ENCODE measurements around the gene SETD3. TPM values are rescaled to one million over a fixed set of nuclear protein-coding genes. Genes with fewer than 3 reads are reported as not detected.

SETD3 gene
- total RNA-seq, 4 donors from 2014 or later = 61.9 to 120 (median 68.8) TPM

- Histone ChIP-seq H3K4me3 (no peak overlapping the region), H3K36me3 (peaks cover 0 to 8% (median 0%) of the 10 kb centered on the region in 3 donors), H3K27me3 (no peaks in the 10 kb centered on the region), H3K4me1 (peaks cover 0 to 14% (median 0%) of the 10 kb centered on the region in 4 donors), H3K27ac (no peak overlapping the region), H3K9me3 (no peaks in the 10 kb centered on the region)
- no peak for TF ChIP-seq POLR2A (IDR thresholded peaks at IDR 0.05)
- no peak for TF ChIP-seq CTCF (IDR thresholded peaks at IDR 0.05)
- DNase-seq = no peak
These were observed 62.4 kb downstream of the SETD3 start for GRCh38 chr14:99418242-99418641.

- TF ChIP-seq POLR2A (IDR thresholded peaks at IDR 0.05) = no peak
- no peak for TF ChIP-seq CTCF (IDR thresholded peaks at IDR 0.05)
- Histone ChIP-seq H3K27ac (no peak overlapping the region), H3K4me3 (no peak overlapping the region), H3K4me1 (peaks cover 0 to 12% (median 0%) of the 10 kb centered on the region in 4 donors), H3K27me3 (no peaks in the 10 kb centered on the region), H3K36me3 (peaks cover 0 to 22% (median 0%) of the 10 kb centered on the region in 3 donors), H3K9me3 (no peaks in the 10 kb centered on the region)
- no peak for DNase-seq
These were observed 63.8 kb downstream of the SETD3 start for GRCh38 chr14:99416909-99417308.

GRCh38 chr14:99415496-99416281 lies 65.0 kb downstream of the SETD3 start:
- peak in 2 of 3 donors; percentile 32 to 78 for DNase-seq
- H3K36me3 ChIP-seq = peaks cover 0 to 33% (median 0%) of the 10 kb centered on the region in 3 donors
- TF ChIP-seq CTCF (IDR thresholded peaks at IDR 0.05) (peak; percentile 29 to 96 (median 86)), POLR2A (IDR thresholded peaks at IDR 0.05) (no peak)
- peaks cover 0 to 3% (median 0%) of the 10 kb centered on the region in 4 donors for H3K4me1 ChIP-seq
- H3K4me3 ChIP-seq = no peak overlapping the region
- no peaks in the 10 kb centered on the region for H3K27me3 ChIP-seq
- H3K9me3 ChIP-seq = no peaks in the 10 kb centered on the region
- no peak overlapping the region for H3K27ac ChIP-seq

GRCh38 chr14:99413911-99414310 lies 66.7 kb downstream of the SETD3 start:
- H3K27me3 ChIP-seq = no peaks in the 10 kb centered on the region
- peaks cover 0 to 3% (median 0%) of the 10 kb centered on the region in 4 donors for H3K4me1 ChIP-seq

GRCh38 chr14:99413172-99413571 lies 67.5 kb downstream of the SETD3 start:
- peaks cover 0 to 51% (median 0%) of the 10 kb centered on the region in 3 donors for H3K36me3 ChIP-seq
- no peak for TF ChIP-seq POLR2A (IDR thresholded peaks at IDR 0.05)
- no peak for TF ChIP-seq CTCF (IDR thresholded peaks at IDR 0.05)
- no peaks in the 10 kb centered on the region for H3K9me3 ChIP-seq

More at GRCh38 chr14:99413911-99414310, 66.7 kb downstream of the SETD3 start:
- H3K27ac ChIP-seq = no peak overlapping the region
- no peak overlapping the region for H3K4me3 ChIP-seq
- peaks cover 0 to 47% (median 0%) of the 10 kb centered on the region in 3 donors for H3K36me3 ChIP-seq
- TF ChIP-seq CTCF (IDR thresholded peaks at IDR 0.05) (no peak), POLR2A (IDR thresholded peaks at IDR 0.05) (no peak)
- DNase-seq = no peak
- H3K9me3 ChIP-seq = no peaks in the 10 kb centered on the region

More at GRCh38 chr14:99413172-99413571, 67.5 kb downstream of the SETD3 start:
- no peak overlapping the region for H3K27ac ChIP-seq
- peaks cover 0 to 3% (median 0%) of the 10 kb centered on the region in 4 donors for H3K4me1 ChIP-seq
- no peaks in the 10 kb centered on the region for H3K27me3 ChIP-seq
- no peak for DNase-seq
- H3K4me3 ChIP-seq = no peak overlapping the region
